Hepatocyte (in vitro differentiated cells): ENCODE measurements around the gene CPA1. TPM values are rescaled to one million over a fixed set of nuclear protein-coding genes. Genes with fewer than 3 reads are reported as not detected.

Source experiments
- DNase-seq: peaks from one replicate; pipeline ENCODE4 v3.0.0-alpha.2; 2016; ENCODE audit warnings: low spot score
- H2AFZ ChIP-seq: fragments of 200-600 bp; sonication (generic); 2 replicates; pipeline ENCODE4 v1.6.0; 2016; ENCODE audit warnings: antibody characterized with exemption, mild to moderate bottlenecking
- H3K27ac ChIP-seq: fragments of 200-600 bp; sonication (generic); 2 replicates; pipeline ENCODE4 v1.5.1; 2016; ENCODE audit warnings: mild to moderate bottlenecking
- H3K27me3 ChIP-seq: fragments of 200-600 bp; sonication (generic); 2 replicates; pipeline ENCODE4 v1.6.1; 2016
- H3K36me3 ChIP-seq: fragments of 200-600 bp; sonication (generic); replicated peaks from 2 replicates; pipeline ENCODE4 v1.5.1; 2016; ENCODE audit warnings: low read depth; ENCODE audit not compliant: insufficient read depth
- H3K4me1 ChIP-seq: fragments of 200-600 bp; sonication (generic); 2 replicates; pipeline ENCODE4 v1.5.1; 2016; ENCODE audit warnings: mild to moderate bottlenecking, moderate library complexity; ENCODE audit not compliant: insufficient read depth
- H3K4me2 ChIP-seq: fragments of 200-600 bp; sonication (generic); 2 replicates; pipeline ENCODE4 v1.6.0; 2016
- H3K4me3 ChIP-seq: fragments of 200-600 bp; sonication (generic); 2 replicates; pipeline ENCODE4 v1.5.1; 2016; ENCODE audit warnings: mild to moderate bottlenecking
- H3K79me2 ChIP-seq: fragments of 200-600 bp; sonication (generic); 2 replicates; pipeline ENCODE4 v1.6.0; 2017; ENCODE audit warnings: mild to moderate bottlenecking
- H3K9me2 ChIP-seq: fragments of 200-600 bp; sonication (generic); replicated peaks from 2 replicates; pipeline ENCODE4 v1.6.0; 2017; ENCODE audit warnings: mild to moderate bottlenecking; ENCODE audit not compliant: insufficient read depth
- H3K9me3 ChIP-seq: fragments of 200-600 bp; sonication (generic); 2 replicates; pipeline ENCODE4 v1.5.1; 2016; ENCODE audit warnings: low read depth, mild to moderate bottlenecking
- H4K20me1 ChIP-seq: fragments of 200-600 bp; sonication (generic); 2 replicates; pipeline ENCODE4 v1.6.0; 2016; ENCODE audit warnings: mild to moderate bottlenecking; ENCODE audit not compliant: insufficient read depth, poor library complexity, severe bottlenecking
- CTCF ChIP-seq: fragments of 200-600 bp; sonication (generic); IDR thresholded peaks from 2 replicates; pipeline ENCODE4 v1.5.1; 2016; ENCODE audit warnings: antibody characterized with exemption, mild to moderate bottlenecking; ENCODE audit not compliant: poor library complexity
- EZH2 ChIP-seq: fragments of 200-600 bp; sonication (generic); IDR thresholded peaks from 2 replicates; pipeline ENCODE4 v1.6.1; 2016; ENCODE audit warnings: antibody characterized with exemption, mild to moderate bottlenecking, borderline replicate concordance
- EZH2phosphoT487 ChIP-seq: fragments of 200-600 bp; sonication (generic); IDR thresholded peaks from one replicate; pipeline ENCODE4 v1.6.1; 2018; ENCODE audit warnings: antibody characterized with exemption, mild to moderate bottlenecking, low read depth, moderate library complexity; ENCODE audit not compliant: unreplicated experiment, severe bottlenecking
- WGBS: methylation state at CpG from one replicate; pipeline ENCODE4 v1.1.6; 2016; ENCODE audit warnings: low lambda C conversion rate; ENCODE audit errors: missing lambda C conversion rate; 5-methylcytosine and 5-hydroxymethylcytosine counted together
- polyA plus RNA-seq: library from polyadenylated mRNA; unstranded; fragments of >200 nt; fragmentation: Nextera tagmentation; extraction: Ambion mirVana; gene quantifications from 2 replicates; pipeline ENCODE4 v1.2.1, GENCODE V29; 2016
- total RNA-seq: library from RNA; depleted of rRNA; stranded (reverse); fragments of >200 nt; gene quantifications from 2 replicates; pipeline ENCODE4 v1.2.3, GENCODE V29; 2014

The CPA1 gene
- total and polyA plus RNA-seq, 2 experiments from 2014 or later: 3.8 to 4.4 TPM

- Histone ChIP-seq H3K9me2 (no peaks in the 10 kb centered on the region), H3K4me1 (peaks cover 8% of the 10 kb centered on the region), H3K79me2 (no peaks in the 10 kb centered on the region), H3K4me2 (no peak overlapping the region), H4K20me1 (no peaks in the 10 kb centered on the region), H3K27me3 (no peaks in the 10 kb centered on the region), H3K27ac (no peak overlapping the region), H3K4me3 (no peak overlapping the region), H3K9me3 (no peaks in the 10 kb centered on the region), H3K36me3 (no peaks in the 10 kb centered on the region), H2AFZ (no peak overlapping the region)
- DNase-seq: no peak
- WGBS: 88% methylated on average over 5 of the region's 5 CpGs
- TF ChIP-seq CTCF: no peak
Observed at GRCh38 chr7:130345725-130346124, 34.6 kb upstream of the CPA1 start.

- Histone ChIP-seq H4K20me1 (no peaks in the 10 kb centered on the region), H3K9me2 (no peaks in the 10 kb centered on the region), H3K9me3 (no peaks in the 10 kb centered on the region), H3K4me1 (peaks cover 14% of the 10 kb centered on the region), H3K4me2 (no peak overlapping the region), H3K79me2 (no peaks in the 10 kb centered on the region), H2AFZ (no peak overlapping the region), H3K36me3 (no peaks in the 10 kb centered on the region), H3K27me3 (no peaks in the 10 kb centered on the region), H3K27ac (no peak overlapping the region), H3K4me3 (no peak overlapping the region)
- no peak for TF ChIP-seq CTCF
- TF ChIP-seq EZH2phosphoT487: no peak
- TF ChIP-seq EZH2: no peak
- 99% methylated on average over 10 of the region's 10 CpGs for WGBS
- DNase-seq: no peak
Observed at GRCh38 chr7:130346177-130346905, 34.0 kb upstream of the CPA1 start.

GRCh38 chr7:130346941-130347340 lies 33.4 kb upstream of the CPA1 start:
- no peaks in the 10 kb centered on the region for H3K27me3 ChIP-seq
- no peak overlapping the region for H2AFZ ChIP-seq
- H3K36me3 ChIP-seq: no peaks in the 10 kb centered on the region
- TF ChIP-seq EZH2: no peak
- no peak for TF ChIP-seq EZH2phosphoT487
- no peak for TF ChIP-seq CTCF
- H3K4me3 ChIP-seq: no peak overlapping the region
- H3K27ac ChIP-seq: no peak overlapping the region
- DNase-seq: no peak
- H3K4me1 ChIP-seq: peaks cover 19% of the 10 kb centered on the region
- no peaks in the 10 kb centered on the region for H4K20me1 ChIP-seq
- H3K9me3 ChIP-seq: no peaks in the 10 kb centered on the region
- no peaks in the 10 kb centered on the region for H3K9me2 ChIP-seq
- no peaks in the 10 kb centered on the region for H3K79me2 ChIP-seq
- WGBS: 86% methylated on average over 12 of the region's 12 CpGs
- no peak overlapping the region for H3K4me2 ChIP-seq
